WERI-Rb-1 (cell line): ENCODE measurements around the gene SELENOM.

ENCODE experiments used
- DNase-seq: peaks from one replicate; pipeline ENCODE4 v3.0.0-alpha.2; 2020
- H3K27ac ChIP-seq: fragments of 250-450 bp; sonication (Bioruptor Pico); 2 replicates; pipeline ENCODE4 v1.5.1; 2020; ENCODE audit warnings: mild to moderate bottlenecking, moderate library complexity
- H3K27me3 ChIP-seq: fragments of 250-450 bp; sonication (Bioruptor Pico); 2 replicates; pipeline ENCODE4 v1.5.1; 2021; ENCODE audit warnings: mild to moderate bottlenecking, low read depth, moderate library complexity; ENCODE audit not compliant: insufficient read depth, severe bottlenecking
- H3K36me3 ChIP-seq: fragments of 250-450 bp; sonication (Bioruptor Pico); 2 replicates; pipeline ENCODE4 v1.5.1; 2020; ENCODE audit warnings: mild to moderate bottlenecking, moderate library complexity
- H3K4me3 ChIP-seq: 2 replicates; pipeline ENCODE4 v1.5.1; 2011; ENCODE audit warnings: low read depth, mild to moderate bottlenecking, control low read depth, low read length
- H3K9me3 ChIP-seq: fragments of 250-450 bp; sonication (Bioruptor Pico); 2 replicates; pipeline ENCODE4 v1.5.1; 2021; ENCODE audit warnings: mild to moderate bottlenecking, moderate library complexity; ENCODE audit not compliant: severe bottlenecking
- CTCF ChIP-seq: IDR thresholded peaks from 2 replicates; pipeline ENCODE4 v1.5.1; 2011; ENCODE audit warnings: low read depth, mild to moderate bottlenecking, control low read depth, inconsistent platforms, low read length

SELENOM gene

GRCh38 chr22:31130873-31131272 is 23.5 kb upstream of the SELENOM start:
- no peak overlapping the region for H3K4me3 ChIP-seq
- no peak overlapping the region for H3K27ac ChIP-seq
- no peak for TF ChIP-seq CTCF
- no peaks in the 10 kb centered on the region for H3K27me3 ChIP-seq
- DNase-seq: no peak
- H3K36me3 ChIP-seq: peaks cover 3% of the 10 kb centered on the region
- H3K9me3 ChIP-seq: no peaks in the 10 kb centered on the region

GRCh38 chr22:31128156-31128555 is 20.8 kb upstream of the SELENOM start:
- no peak for TF ChIP-seq CTCF
- Histone ChIP-seq H3K4me3 (no peak overlapping the region), H3K36me3 (peaks cover 3% of the 10 kb centered on the region), H3K27ac (no peak overlapping the region), H3K9me3 (no peaks in the 10 kb centered on the region), H3K27me3 (no peaks in the 10 kb centered on the region)
- no peak for DNase-seq

GRCh38 chr22:31127181-31127772 is 19.9 kb upstream of the SELENOM start:
- Histone ChIP-seq H3K27me3 (no peaks in the 10 kb centered on the region), H3K36me3 (peaks cover 3% of the 10 kb centered on the region), H3K9me3 (no peaks in the 10 kb centered on the region), H3K4me3 (no peak overlapping the region), H3K27ac (no peak overlapping the region)
- no peak for DNase-seq
- no peak for TF ChIP-seq CTCF

- TF ChIP-seq CTCF: no peak
- Histone ChIP-seq H3K4me3 (no peak overlapping the region), H3K36me3 (peaks cover 3% of the 10 kb centered on the region), H3K27me3 (no peaks in the 10 kb centered on the region), H3K9me3 (no peaks in the 10 kb centered on the region), H3K27ac (no peak overlapping the region)
- DNase-seq: no peak
Observed at GRCh38 chr22:31126869-31127175, 19.5 kb upstream of the SELENOM start.

- H3K36me3 ChIP-seq: peaks cover 3% of the 10 kb centered on the region
- no peak for TF ChIP-seq CTCF
- no peak overlapping the region for H3K4me3 ChIP-seq
- H3K27me3 ChIP-seq: no peaks in the 10 kb centered on the region
- DNase-seq: no peak
- H3K9me3 ChIP-seq: no peaks in the 10 kb centered on the region
- no peak overlapping the region for H3K27ac ChIP-seq
Observed at GRCh38 chr22:31126128-31126868, 18.9 kb upstream of the SELENOM start.

- H3K4me3 ChIP-seq: no peak overlapping the region
- H3K27ac ChIP-seq: no peak overlapping the region
- H3K36me3 ChIP-seq: peaks cover 3% of the 10 kb centered on the region
- no peaks in the 10 kb centered on the region for H3K9me3 ChIP-seq
- no peaks in the 10 kb centered on the region for H3K27me3 ChIP-seq
- no peak for DNase-seq
- TF ChIP-seq CTCF: no peak
Observed at GRCh38 chr22:31125521-31126117, 18.3 kb upstream of the SELENOM start.
